WTC11 (cell line): ENCODE results near the gene ATAD3C. TPM values are rescaled to one million over a fixed set of nuclear protein-coding genes. Genes with fewer than 3 reads are reported as not detected.

Source experiments
- AFF4 ChIP-seq: sonication (generic); formaldehyde crosslinking; IDR thresholded peaks from 2 replicates; pipeline ENCODE4 v1.8.1; 2023; ENCODE audit warnings: mild to moderate bottlenecking, missing genetic modification reagents, borderline replicate concordance
- ARID4B ChIP-seq: sonication (generic); formaldehyde crosslinking; IDR thresholded peaks from 2 replicates; pipeline ENCODE4 v1.8.0; 2023; ENCODE audit warnings: missing genetic modification reagents, mild to moderate bottlenecking, borderline replicate concordance
- ATF1 ChIP-seq: sonication (generic); formaldehyde crosslinking; IDR thresholded peaks from 2 replicates; pipeline ENCODE4 v1.8.1; 2023; ENCODE audit warnings: mild to moderate bottlenecking, moderate library complexity, missing genetic modification reagents
- ATF6 ChIP-seq: sonication (generic); formaldehyde crosslinking; IDR thresholded peaks from 2 replicates; pipeline ENCODE4 v1.8.1; 2023; ENCODE audit warnings: mild to moderate bottlenecking, missing genetic modification reagents
- E2F4 ChIP-seq: sonication (generic); formaldehyde crosslinking; IDR thresholded peaks from 2 replicates; pipeline ENCODE4 v1.8.1; 2022; ENCODE audit warnings: low read depth, mild to moderate bottlenecking, moderate library complexity, missing genetic modification reagents, borderline replicate concordance
- ELF4 ChIP-seq: sonication (generic); formaldehyde crosslinking; IDR thresholded peaks from 2 replicates; pipeline ENCODE4 v1.8.1; 2022; ENCODE audit warnings: low read depth, mild to moderate bottlenecking, moderate library complexity, missing genetic modification reagents
- ETV6 ChIP-seq: sonication (generic); formaldehyde crosslinking; IDR thresholded peaks from 2 replicates; pipeline ENCODE4 v1.8.1; 2022; ENCODE audit warnings: mild to moderate bottlenecking, missing genetic modification reagents
- FOXK1 ChIP-seq: sonication (generic); formaldehyde crosslinking; IDR thresholded peaks from 2 replicates; pipeline ENCODE4 v1.8.0; 2022; ENCODE audit warnings: mild to moderate bottlenecking, moderate library complexity, missing genetic modification reagents
- GRHL2 ChIP-seq: fragments of 250-450 bp; sonication (Bioruptor Pico); IDR thresholded peaks from 2 replicates; pipeline ENCODE4 v1.8.0; 2022; ENCODE audit warnings: mild to moderate bottlenecking, moderate library complexity; ENCODE audit not compliant: insufficient replicate concordance, severe bottlenecking
- GTF2I ChIP-seq: fragments of 250-450 bp; sonication (Bioruptor Pico); conservative IDR thresholded peaks from 2 replicates; pipeline ENCODE4 v1.4.0; 2021; ENCODE audit warnings: mild to moderate bottlenecking
- JAZF1 ChIP-seq: fragments of 250-450 bp; sonication (Bioruptor Pico); IDR thresholded peaks from 2 replicates; pipeline ENCODE4 v1.9.0; 2021; ENCODE audit warnings: moderate library complexity, mild to moderate bottlenecking, inconsistent platforms
- MXD4 ChIP-seq: fragments of 250-450 bp; sonication (Bioruptor Pico); IDR thresholded peaks from 2 replicates; pipeline ENCODE4 v1.8.0; 2021; ENCODE audit warnings: mild to moderate bottlenecking, moderate library complexity, borderline replicate concordance
- NR1H2 ChIP-seq: sonication (generic); formaldehyde crosslinking; IDR thresholded peaks from 2 replicates; pipeline ENCODE4 v1.9.0; 2021; ENCODE audit warnings: mild to moderate bottlenecking, moderate library complexity, missing genetic modification reagents
- NR2C2 ChIP-seq: sonication (generic); formaldehyde crosslinking; IDR thresholded peaks from 2 replicates; pipeline ENCODE4 v1.8.0; 2022; ENCODE audit warnings: mild to moderate bottlenecking, missing genetic modification reagents
- OVOL2 ChIP-seq: fragments of 250-450 bp; sonication (Bioruptor Pico); IDR thresholded peaks from 2 replicates; pipeline ENCODE4 v1.9.0; 2021; ENCODE audit warnings: mild to moderate bottlenecking, borderline replicate concordance
- PRDM15 ChIP-seq: sonication (generic); formaldehyde crosslinking; IDR thresholded peaks from 2 replicates; pipeline ENCODE4 v1.8.0; 2022; ENCODE audit warnings: missing genetic modification reagents
- PRRX2 ChIP-seq: fragments of 250-450 bp; sonication (Bioruptor Pico); IDR thresholded peaks from 2 replicates; pipeline ENCODE4 v1.8.0; 2021; ENCODE audit warnings: mild to moderate bottlenecking
- ZNF121 ChIP-seq: sonication (generic); formaldehyde crosslinking; IDR thresholded peaks from 2 replicates; pipeline ENCODE4 v1.8.0; 2023; ENCODE audit warnings: missing genetic modification reagents
- ZNF219 ChIP-seq: sonication (generic); formaldehyde crosslinking; IDR thresholded peaks from 2 replicates; pipeline ENCODE4 v1.8.0; 2023; ENCODE audit warnings: missing genetic modification reagents, mild to moderate bottlenecking, borderline replicate concordance
- ZNF396 ChIP-seq: fragments of 250-450 bp; sonication (Bioruptor Pico); IDR thresholded peaks from 2 replicates; pipeline ENCODE4 v1.8.0; 2021; ENCODE audit warnings: mild to moderate bottlenecking, moderate library complexity, borderline replicate concordance
- ZNF416 ChIP-seq: fragments of 250-450 bp; sonication (Bioruptor Pico); IDR thresholded peaks from 2 replicates; pipeline ENCODE4 v1.9.0; 2021; ENCODE audit warnings: mild to moderate bottlenecking, inconsistent platforms
- ZSCAN18 ChIP-seq: fragments of 250-450 bp; sonication (Bioruptor Pico); IDR thresholded peaks from 2 replicates; pipeline ENCODE4 v2.1.2; 2022; ENCODE audit warnings: mild to moderate bottlenecking, moderate library complexity
- total RNA-seq: library from RNA; stranded (reverse); gene quantifications from 3 replicates; pipeline ENCODE4 v1.2.3, GENCODE V29; 2021

Gene ATAD3C
- total RNA-seq, 1 experiment from 2014 or later = 0.61 TPM

GRCh38 chr1:1435106-1435903 is 14.2 kb upstream of the ATAD3C start, which contains the start of gene VWA1 (continued):
- TF ChIP-seq ZSCAN18 (CRISPR knock-in tag) (no peak), NR2C2 (CRISPR knock-in tag) (no peak), ZNF416 (0 out of 2 replicates have a peak, but pooled peaks have one; percentile 58), GTF2I (CRISPR knock-in tag) (no peak), JAZF1 (CRISPR knock-in tag) (no peak), AFF4 (CRISPR knock-in tag) (no peak), ETV6 (no peak; the same call in 1 of the 2 replicates), E2F4 (CRISPR knock-in tag) (0 out of 2 replicates have a peak, but pooled peaks have one; percentile 18), ELF4 (CRISPR knock-in tag) (no peak), MXD4 (CRISPR knock-in tag) (no peak), ARID4B (CRISPR knock-in tag) (no peak), ZNF396 (no peak), ZNF219 (CRISPR knock-in tag) (no peak), OVOL2 (CRISPR knock-in tag) (no peak), ZNF121 (peak; percentile 74; the same call in 1 of the 2 replicates), ATF6 (CRISPR knock-in tag) (no peak), NR1H2 (no peak), GRHL2 (no peak), PRDM15 (CRISPR knock-in tag) (0 out of 2 replicates have a peak, but pooled peaks have one; percentile 14), PRRX2 (CRISPR knock-in tag) (no peak), ATF1 (no peak), FOXK1 (peak; percentile 62; the same call in 1 of the 2 replicates)
